Gastroesophageal sphincter (tissue), 4 donors: ENCODE results near the gene TXNRD1. TPM values are rescaled to one million over a fixed set of nuclear protein-coding genes. Genes with fewer than 3 reads are reported as not detected.

Source experiments
- ATAC-seq: fragments of 150-250 bp; one replicate; pipeline ENCODE4 v1.9.1; 2016; ENCODE audit warnings: mild to moderate bottlenecking, moderate library complexity
- H3K27ac ChIP-seq, 4 donors: fragments of 200-600 bp; sonication (generic) in 3 of 4; 1 replicate in 3 of 4; 2 replicates in 1 of 4; pipeline ENCODE4 v1.5.1; 2016 to 2019
- H3K27me3 ChIP-seq: fragments of 200-600 bp; sonication (generic); one replicate; pipeline ENCODE4 v1.5.1; 2019
- H3K36me3 ChIP-seq, 2 donors: fragments of 200-600 bp; sonication (generic); one replicate each; pipeline ENCODE4 v1.5.1; 2019; ENCODE audit warnings: control low read depth in 1 of 2
- H3K4me1 ChIP-seq, 3 donors: fragments of 200-600 bp; sonication (generic); 1 replicate in 2 of 3; 2 replicates in 1 of 3; pipeline ENCODE4 v1.5.1; 2016 to 2019; ENCODE audit warnings: control low read depth in 2 of 3
- H3K4me3 ChIP-seq, 2 donors: fragments of 200-600 bp; sonication (generic); one replicate each; pipeline ENCODE4 v1.5.1; 2019; ENCODE audit warnings: mild to moderate bottlenecking in 1 of 2, moderate library complexity in 1 of 2
- H3K9me3 ChIP-seq, 3 donors: fragments of 200-600 bp; sonication (generic); one replicate each; pipeline ENCODE4 v1.5.1; 2017 to 2019; ENCODE audit warnings: control low read depth in 2 of 3
- EP300 ChIP-seq: sonication (generic); formaldehyde crosslinking; IDR thresholded peaks from one replicate; pipeline ENCODE4 v1.6.1; 2017; ENCODE audit warnings: antibody characterized with exemption, mild to moderate bottlenecking
- POLR2A ChIP-seq, 2 donors: fragments of 450-650 bp; IDR thresholded peaks; one replicate each; pipeline ENCODE4 v1.6.1; 2017; ENCODE audit warnings: antibody characterized with exemption in 2 of 2, mild to moderate bottlenecking in 2 of 2, moderate library complexity in 1 of 2
- POLR2AphosphoS5 ChIP-seq: sonication (generic); formaldehyde crosslinking; IDR thresholded peaks from one replicate; pipeline ENCODE4 v1.6.1; 2017; ENCODE audit warnings: antibody characterized with exemption
- WGBS, 2 donors: methylation state at CpG; one replicate each; pipeline ENCODE4 v1.1.5; 2018; ENCODE audit warnings: low coverage in 1 of 2; 5-methylcytosine and 5-hydroxymethylcytosine counted together
- total RNA-seq, 4 donors: library from RNA; depleted of rRNA; stranded (reverse); fragments of >200 nt; gene quantifications; one replicate each; pipeline ENCODE4 v1.1.0, GENCODE V29; 2016
- TF ChIP-seq, protein P1 (sequence below), 4 experiments: fragments of 200-600 bp in 2 of 4; fragments of 450-650 bp in 2 of 4; sonication (generic) in 1 of 4; IDR thresholded peaks; one replicate each; pipeline ENCODE4 v1.5.1; 2017 to 2019; ENCODE audit warnings: antibody characterized with exemption in 4 of 4, mild to moderate bottlenecking in 2 of 4, moderate library complexity in 2 of 4

The TXNRD1 gene
- total RNA-seq, 4 donors from 2014 or later, result 230 to 458 (median 305) TPM

DNA sequence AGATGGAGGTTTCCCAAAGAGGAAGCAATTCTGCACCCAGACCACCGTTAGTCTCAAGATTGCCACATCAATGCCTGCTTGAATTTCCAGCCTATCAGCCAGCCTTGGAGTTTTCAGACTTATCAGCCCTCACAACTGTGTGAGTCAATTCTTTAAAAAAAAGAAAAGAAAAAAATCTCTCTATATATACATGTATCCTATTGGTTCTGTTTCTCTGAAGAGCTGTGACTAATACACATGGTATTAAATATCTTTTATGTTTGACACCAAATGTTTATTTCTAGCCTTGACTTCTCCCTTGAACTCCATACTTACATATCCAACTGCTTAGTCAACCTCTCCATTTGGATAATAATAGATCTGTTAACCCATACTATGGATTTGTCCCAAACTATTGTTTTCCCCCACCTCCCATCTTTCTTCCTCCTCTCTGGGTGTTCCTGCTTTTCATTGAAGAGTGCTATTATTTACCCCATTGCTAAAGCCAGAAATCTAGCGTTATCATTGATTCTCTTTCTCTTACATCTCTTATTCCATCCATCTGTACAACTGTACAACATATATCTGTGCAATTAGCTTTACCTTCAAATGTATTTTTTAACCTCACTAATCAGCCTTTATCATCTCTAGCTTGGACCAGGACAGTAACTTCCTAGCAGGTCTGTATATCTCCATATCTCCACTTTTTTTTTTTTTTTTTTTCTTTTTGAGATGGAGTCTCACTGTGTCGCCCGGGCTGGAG lies 65.3 kb downstream of the TXNRD1 start:
- no peak overlapping the region for H3K4me3 ChIP-seq
- H3K9me3 ChIP-seq, result no peaks in the 10 kb centered on the region
- no peak for ATAC-seq
- peak overlapping the region in 1 of 4 donors; percentile 24 for H3K27ac ChIP-seq
- TF ChIP-seq, protein P1, sequence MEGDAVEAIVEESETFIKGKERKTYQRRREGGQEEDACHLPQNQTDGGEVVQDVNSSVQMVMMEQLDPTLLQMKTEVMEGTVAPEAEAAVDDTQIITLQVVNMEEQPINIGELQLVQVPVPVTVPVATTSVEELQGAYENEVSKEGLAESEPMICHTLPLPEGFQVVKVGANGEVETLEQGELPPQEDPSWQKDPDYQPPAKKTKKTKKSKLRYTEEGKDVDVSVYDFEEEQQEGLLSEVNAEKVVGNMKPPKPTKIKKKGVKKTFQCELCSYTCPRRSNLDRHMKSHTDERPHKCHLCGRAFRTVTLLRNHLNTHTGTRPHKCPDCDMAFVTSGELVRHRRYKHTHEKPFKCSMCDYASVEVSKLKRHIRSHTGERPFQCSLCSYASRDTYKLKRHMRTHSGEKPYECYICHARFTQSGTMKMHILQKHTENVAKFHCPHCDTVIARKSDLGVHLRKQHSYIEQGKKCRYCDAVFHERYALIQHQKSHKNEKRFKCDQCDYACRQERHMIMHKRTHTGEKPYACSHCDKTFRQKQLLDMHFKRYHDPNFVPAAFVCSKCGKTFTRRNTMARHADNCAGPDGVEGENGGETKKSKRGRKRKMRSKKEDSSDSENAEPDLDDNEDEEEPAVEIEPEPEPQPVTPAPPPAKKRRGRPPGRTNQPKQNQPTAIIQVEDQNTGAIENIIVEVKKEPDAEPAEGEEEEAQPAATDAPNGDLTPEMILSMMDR (IDR thresholded peaks at IDR 0.05), result no peak
- TF ChIP-seq POLR2A (IDR thresholded peaks at IDR 0.05), result no peak
- TF ChIP-seq POLR2AphosphoS5, result peak; percentile 52
- WGBS, 2 donors, result 55 to 70% methylated on average over 2 of the region's 4 CpGs
- H3K36me3 ChIP-seq, result no peaks in the 10 kb centered on the region
- no peaks in the 10 kb centered on the region for H3K27me3 ChIP-seq
- peaks cover 3 to 16% (median 4%) of the 10 kb centered on the region in 3 donors for H3K4me1 ChIP-seq

DNA sequence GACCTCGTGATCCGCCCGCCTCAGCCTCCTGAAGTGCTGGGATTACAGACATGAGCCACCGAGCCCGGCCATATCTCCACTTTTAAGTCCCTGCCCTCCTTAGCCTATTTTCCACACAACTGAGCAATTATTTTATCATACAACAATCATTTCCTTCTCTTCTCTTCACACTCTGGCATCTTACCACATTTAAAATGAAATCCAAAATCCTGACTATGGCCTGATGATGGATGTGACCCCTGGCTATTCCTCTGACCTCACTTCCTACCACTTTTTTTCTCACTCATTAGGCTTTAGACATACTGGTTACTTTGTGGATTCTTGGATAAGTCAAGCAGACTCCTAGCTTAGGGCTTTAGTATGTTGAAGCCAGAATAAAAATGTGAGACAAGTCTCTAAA lies 66.1 kb downstream of the TXNRD1 start:
- 63% methylated on average over 2 of the region's 5 CpGs; no CpG with 5 or more reads in 1 of the 2 donors for WGBS, 2 donors
- TF ChIP-seq, protein P1 (IDR thresholded peaks at IDR 0.05), result no peak
- TF ChIP-seq POLR2AphosphoS5 (no peak), EP300 (no peak), POLR2A (IDR thresholded peaks at IDR 0.05) (no peak)
- Histone ChIP-seq H3K27ac (no peak overlapping the region), H3K36me3 (no peaks in the 10 kb centered on the region), H3K4me1 (peaks cover 7 to 23% (median 7%) of the 10 kb centered on the region in 3 donors), H3K27me3 (no peaks in the 10 kb centered on the region), H3K4me3 (no peak overlapping the region), H3K9me3 (no peaks in the 10 kb centered on the region)
- no peak for ATAC-seq

DNA sequence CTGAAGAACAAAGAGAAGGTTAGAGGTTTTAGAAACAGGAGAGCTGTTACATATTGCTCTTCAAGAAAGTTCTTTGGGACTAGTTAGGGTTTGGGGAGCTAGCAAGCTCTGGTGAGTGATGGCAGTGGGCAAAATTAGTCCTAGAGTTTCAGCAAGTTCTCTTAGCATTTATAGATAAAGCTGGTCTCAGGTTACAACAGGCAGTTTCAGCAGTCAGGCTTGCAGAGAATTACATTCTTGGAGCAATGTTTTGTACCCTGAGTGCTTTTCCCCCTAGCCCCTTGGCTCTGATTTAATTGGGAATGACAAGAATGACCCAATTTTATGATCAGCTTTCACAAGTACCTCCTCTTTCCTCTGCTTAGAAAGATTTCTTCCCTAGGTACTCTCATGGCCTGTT lies 66.5 kb downstream of the TXNRD1 start:
- no peak overlapping the region for H3K27ac ChIP-seq
- no peak for ATAC-seq
- peaks cover 7 to 23% (median 7%) of the 10 kb centered on the region in 3 donors for H3K4me1 ChIP-seq
- no peak for TF ChIP-seq EP300
- no peak for TF ChIP-seq POLR2A (IDR thresholded peaks at IDR 0.05)
- TF ChIP-seq, protein P1 (IDR thresholded peaks at IDR 0.05), result no peak
- TF ChIP-seq POLR2AphosphoS5, result no peak
- H3K36me3 ChIP-seq, result no peaks in the 10 kb centered on the region
- no peaks in the 10 kb centered on the region for H3K27me3 ChIP-seq
- no peak overlapping the region for H3K4me3 ChIP-seq
- H3K9me3 ChIP-seq, result no peaks in the 10 kb centered on the region

DNA sequence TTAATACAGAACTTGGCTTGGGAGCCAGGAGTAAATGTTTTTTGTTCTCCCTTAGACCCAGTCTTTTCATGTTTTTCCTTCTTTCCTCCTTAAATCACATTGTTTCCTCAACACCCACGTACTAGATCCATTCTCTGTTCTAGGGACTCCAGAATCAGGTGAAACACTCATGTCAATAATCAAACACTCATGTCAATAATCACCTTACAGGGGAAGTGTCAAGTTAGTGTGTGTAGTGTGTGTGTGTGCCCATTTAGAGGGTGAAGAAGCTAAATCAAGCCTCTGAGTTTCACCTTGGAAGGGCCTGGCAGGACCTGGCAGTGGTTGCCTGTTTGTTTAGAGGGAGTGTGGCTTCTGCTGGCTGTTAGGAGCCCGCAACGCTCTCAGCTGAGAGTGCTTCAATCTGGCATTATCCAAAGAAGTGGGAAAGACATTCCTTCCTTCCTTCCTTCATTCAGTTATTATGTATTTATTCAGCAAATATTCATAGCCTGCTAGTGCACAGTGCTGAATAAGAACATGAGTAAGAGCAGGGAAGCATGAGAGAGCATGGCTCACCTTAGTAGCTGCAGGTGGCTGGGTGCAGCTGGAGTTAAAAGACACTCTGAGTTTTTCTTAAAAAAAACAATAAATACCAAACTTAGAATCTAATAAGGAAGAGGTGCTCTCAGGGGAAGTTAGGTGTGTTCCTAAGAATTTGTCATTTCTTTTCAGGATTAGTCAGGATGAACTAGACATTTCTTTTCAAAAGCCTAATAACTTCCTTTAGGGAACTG lies 70.3 kb downstream of the TXNRD1 start:
- Histone ChIP-seq H3K4me1 (peaks cover 7 to 34% (median 11%) of the 10 kb centered on the region in 3 donors), H3K36me3 (no peaks in the 10 kb centered on the region), H3K27me3 (no peaks in the 10 kb centered on the region), H3K27ac (peak overlapping the region; percentile 89 to 97 (median 94)), H3K4me3 (peak overlapping the region in 1 of 2 donors; percentile 79), H3K9me3 (no peaks in the 10 kb centered on the region)
- WGBS, 2 donors, result 46 to 63% methylated on average over 2 to 3 of the region's 3 CpGs
- ATAC-seq, result no peak
- TF ChIP-seq EP300 (no peak), POLR2AphosphoS5 (no peak), POLR2A (IDR thresholded peaks at IDR 0.05) (no peak)
- TF ChIP-seq, protein P1 (IDR thresholded peaks at IDR 0.05), result no peak
